Measurements from ENCODE around the gene PPP1R14D. TPM values are rescaled to one million over a fixed set of nuclear protein-coding genes. Genes with fewer than 3 reads are reported as not detected.

Gene PPP1R14D
- polyA plus RNA-seq, 3 donors, result not detected

DNA sequence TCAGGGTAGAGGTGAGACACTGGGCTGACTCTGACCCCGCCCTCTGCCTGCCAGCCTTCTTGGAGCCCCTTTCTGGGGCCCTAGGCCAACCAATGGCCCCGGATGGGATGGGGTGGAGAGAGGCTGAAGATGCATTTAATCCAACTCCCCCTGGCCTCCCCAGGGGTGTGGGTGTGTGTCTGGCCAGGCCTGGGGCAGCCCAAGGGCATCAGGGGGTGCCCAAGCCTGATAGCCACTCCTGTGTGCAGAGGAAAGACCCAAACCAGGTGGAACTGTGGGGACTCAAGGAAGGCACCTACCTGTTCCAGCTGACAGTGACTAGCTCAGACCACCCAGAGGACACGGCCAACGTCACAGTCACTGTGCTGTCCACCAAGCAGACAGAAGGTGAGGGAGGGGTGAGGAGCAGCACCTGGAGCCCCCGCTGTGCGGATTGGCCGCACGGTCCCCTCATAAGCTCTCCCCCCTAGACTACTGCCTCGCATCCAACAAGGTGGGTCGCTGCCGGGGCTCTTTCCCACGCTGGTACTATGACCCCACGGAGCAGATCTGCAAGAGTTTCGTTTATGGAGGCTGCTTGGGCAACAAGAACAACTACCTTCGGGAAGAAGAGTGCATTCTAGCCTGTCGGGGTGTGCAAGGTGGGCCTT is 24.9 kb upstream of the PPP1R14D start:
- Mint-ChIP-seq H3K27ac (no peak overlapping the region), H3K4me3 (no peak overlapping the region), H3K36me3 (peaks cover 55 to 81% of the 10 kb centered on the region in 2 donors), H3K4me1 (peaks cover 14% of the 10 kb centered on the region), H3K9me3 (no peaks in the 10 kb centered on the region), H3K27me3 (ENCODE audit: low read depth in 3 of 3) (peaks cover 1 to 3% (median 3%) of the 10 kb centered on the region in 3 donors)
- H3K27ac ChIP-seq (ENCODE audit: low read depth in 1 of 2, low read length in 2 of 2), result no peak overlapping the region
- peaks cover 42 to 58% of the 10 kb centered on the region in 2 donors for H3K36me3 ChIP-seq (replicated peaks in 1 of 2; ENCODE audit: control insufficient read depth in 1 of 2, insufficient read depth in 2 of 2, low read length in 2 of 2)
- TF ChIP-seq, protein P1, sequence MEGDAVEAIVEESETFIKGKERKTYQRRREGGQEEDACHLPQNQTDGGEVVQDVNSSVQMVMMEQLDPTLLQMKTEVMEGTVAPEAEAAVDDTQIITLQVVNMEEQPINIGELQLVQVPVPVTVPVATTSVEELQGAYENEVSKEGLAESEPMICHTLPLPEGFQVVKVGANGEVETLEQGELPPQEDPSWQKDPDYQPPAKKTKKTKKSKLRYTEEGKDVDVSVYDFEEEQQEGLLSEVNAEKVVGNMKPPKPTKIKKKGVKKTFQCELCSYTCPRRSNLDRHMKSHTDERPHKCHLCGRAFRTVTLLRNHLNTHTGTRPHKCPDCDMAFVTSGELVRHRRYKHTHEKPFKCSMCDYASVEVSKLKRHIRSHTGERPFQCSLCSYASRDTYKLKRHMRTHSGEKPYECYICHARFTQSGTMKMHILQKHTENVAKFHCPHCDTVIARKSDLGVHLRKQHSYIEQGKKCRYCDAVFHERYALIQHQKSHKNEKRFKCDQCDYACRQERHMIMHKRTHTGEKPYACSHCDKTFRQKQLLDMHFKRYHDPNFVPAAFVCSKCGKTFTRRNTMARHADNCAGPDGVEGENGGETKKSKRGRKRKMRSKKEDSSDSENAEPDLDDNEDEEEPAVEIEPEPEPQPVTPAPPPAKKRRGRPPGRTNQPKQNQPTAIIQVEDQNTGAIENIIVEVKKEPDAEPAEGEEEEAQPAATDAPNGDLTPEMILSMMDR (IDR thresholded peaks at IDR 0.05), result no peak
- no peak overlapping the region for H3K4me2 ChIP-seq (replicated peaks; ENCODE audit: extremely low read depth, low read length, poor library complexity, severe bottlenecking)
- whole genome bisulfite sequencing (ENCODE audit: insufficient coverage), result 98% methylated on average over 6 of the region's 16 CpGs
- H3K9me3 ChIP-seq (replicated peaks in 1 of 2; ENCODE audit: control insufficient read depth in 1 of 2, insufficient read depth in 1 of 2, low read length in 2 of 2), result no peaks in the 10 kb centered on the region
- no peaks in the 10 kb centered on the region for H3K27me3 ChIP-seq (ENCODE audit: control insufficient read depth in 2 of 2, insufficient read depth in 2 of 2, low read length in 2 of 2)
- H3K4me3 ChIP-seq (replicated peaks in 1 of 3; ENCODE audit: low read depth in 2 of 3, low read length in 3 of 3), result no peak overlapping the region
- H2AFZ ChIP-seq (ENCODE audit: insufficient read depth, low read depth, low read length, poor library complexity, severe bottlenecking), result no peak overlapping the region
- intact Hi-C loops (cut with micrococcal nuclease), result no loop called here
- peaks cover 12 to 18% of the 10 kb centered on the region in 2 donors for H3K4me1 ChIP-seq (ENCODE audit: control insufficient read depth in 1 of 2, insufficient read depth in 2 of 2, low read length in 2 of 2)
- peaks cover 15% of the 10 kb centered on the region for H4K20me1 ChIP-seq (ENCODE audit: insufficient read depth, low read length)
- H3K79me2 ChIP-seq (ENCODE audit: insufficient read depth, low read length), result no peaks in the 10 kb centered on the region
- no peak for DNase-seq
- H3K9ac ChIP-seq (ENCODE audit: insufficient read depth, low read length, poor library complexity, severe bottlenecking), result no peak overlapping the region

DNA sequence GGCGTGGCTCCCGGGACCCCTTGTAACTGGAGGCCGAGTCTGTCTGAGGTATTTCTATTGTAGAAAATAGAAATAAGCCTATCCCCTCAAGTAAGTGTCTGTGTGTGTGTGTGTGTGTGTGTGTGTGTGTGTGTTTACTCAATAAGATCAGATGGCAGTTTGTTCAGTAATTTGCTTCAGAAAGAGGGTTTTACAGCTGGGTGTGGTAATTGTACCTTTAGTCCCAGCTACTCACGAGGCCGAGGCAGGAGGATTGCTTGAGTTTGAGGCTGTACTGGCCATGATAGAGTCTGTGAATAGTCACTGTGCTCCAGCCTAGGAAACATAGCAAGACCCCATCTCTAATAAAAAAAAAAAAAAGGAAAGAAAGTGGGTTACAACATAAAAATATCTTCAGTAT is 24.0 kb upstream of the PPP1R14D start:
- Mint-ChIP-seq H3K4me3 (no peak overlapping the region), H3K27me3 (ENCODE audit: low read depth in 3 of 3) (peaks cover 1 to 3% (median 3%) of the 10 kb centered on the region in 3 donors)
- 93% methylated on average over 3 of the region's 5 CpGs for WGBS (ENCODE audit: insufficient coverage)

More for the DNA sequence above, 24.0 kb upstream of the PPP1R14D start:
- peaks cover 15% of the 10 kb centered on the region for H4K20me1 ChIP-seq (ENCODE audit: insufficient read depth, low read length)
- H3K36me3 ChIP-seq (replicated peaks in 1 of 2; ENCODE audit: control insufficient read depth in 1 of 2, insufficient read depth in 2 of 2, low read length in 2 of 2), result peaks cover 42 to 58% of the 10 kb centered on the region in 2 donors
- no peak overlapping the region for H3K9ac ChIP-seq (ENCODE audit: insufficient read depth, low read length, poor library complexity, severe bottlenecking)
- no peak overlapping the region for H3K27ac ChIP-seq (ENCODE audit: low read depth in 1 of 2, low read length in 2 of 2)
- intact Hi-C loops (cut with micrococcal nuclease), result no loop called here
- no peak overlapping the region for H3K4me3 ChIP-seq (replicated peaks in 1 of 3; ENCODE audit: low read depth in 2 of 3, low read length in 3 of 3)
- H3K79me2 ChIP-seq (ENCODE audit: insufficient read depth, low read length), result peaks cover 7% of the 10 kb centered on the region
- H2AFZ ChIP-seq (ENCODE audit: insufficient read depth, low read depth, low read length, poor library complexity, severe bottlenecking), result no peak overlapping the region
- DNase-seq, result no peak
- peaks cover 16% of the 10 kb centered on the region for H3K4me1 Mint-ChIP-seq
- no peak overlapping the region for H3K4me2 ChIP-seq (replicated peaks; ENCODE audit: extremely low read depth, low read length, poor library complexity, severe bottlenecking)
- H3K27me3 ChIP-seq (ENCODE audit: control insufficient read depth in 2 of 2, insufficient read depth in 2 of 2, low read length in 2 of 2), result no peaks in the 10 kb centered on the region
- no peaks in the 10 kb centered on the region for H3K9me3 ChIP-seq (replicated peaks in 1 of 2; ENCODE audit: control insufficient read depth in 1 of 2, insufficient read depth in 1 of 2, low read length in 2 of 2)
- H3K36me3 Mint-ChIP-seq, result peaks cover 55 to 76% of the 10 kb centered on the region in 2 donors
- peaks cover 17 to 21% of the 10 kb centered on the region in 2 donors for H3K4me1 ChIP-seq (ENCODE audit: control insufficient read depth in 1 of 2, insufficient read depth in 2 of 2, low read length in 2 of 2)
- H3K9me3 Mint-ChIP-seq, result no peaks in the 10 kb centered on the region
- TF ChIP-seq, protein P1 (IDR thresholded peaks at IDR 0.05), result no peak
- H3K27ac Mint-ChIP-seq, result no peak overlapping the region
